Forelimb muscle (tissue), 1 donor: ENCODE data around the gene PLEKHG4. TPM values are rescaled to one million over a fixed set of nuclear protein-coding genes. Genes with fewer than 3 reads are reported as not detected.

Experiments used
- DNase-seq: peaks from one replicate; pipeline ENCODE4 v3.0.0-alpha.2; 2013; ENCODE audit warnings: low read depth
- polyA plus RNA-seq: library from polyadenylated mRNA; unstranded; fragments of 120-200 nt; gene quantifications from one replicate; pipeline ENCODE4 v1.2.1, GENCODE V29; 2013; ENCODE audit not compliant: insufficient read length

PLEKHG4 gene
- polyA plus RNA-seq, 1 donor, result 9.9 TPM

DNA sequence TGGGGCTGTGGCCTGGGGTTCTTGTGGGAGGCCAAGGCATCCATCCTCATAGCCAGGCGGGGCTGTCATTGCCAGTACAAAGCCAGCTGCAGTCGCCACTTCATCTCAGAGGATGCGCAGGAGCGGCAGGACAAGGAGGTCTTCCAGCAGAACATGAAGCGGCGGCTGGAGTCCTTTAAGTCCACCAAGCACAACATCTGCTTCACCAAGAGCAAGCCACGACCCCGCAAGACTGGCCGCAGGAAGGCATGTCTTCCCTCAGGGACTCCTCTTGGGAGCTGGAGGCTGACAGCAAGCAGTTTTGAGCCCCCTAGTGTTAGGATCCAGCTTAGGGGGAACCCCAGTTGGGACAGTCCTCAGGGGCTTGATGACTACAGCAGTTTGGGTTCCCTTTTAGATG is 15.1 kb upstream of the PLEKHG4 start:
- no peak for DNase-seq

GRCh38 chr16:67264866-67265265 is 14.5 kb upstream of the PLEKHG4 start:
- DNase-seq, result no peak

GRCh38 chr16:67265834-67266233 is 13.5 kb upstream of the PLEKHG4 start:
- DNase-seq, result no peak

DNA sequence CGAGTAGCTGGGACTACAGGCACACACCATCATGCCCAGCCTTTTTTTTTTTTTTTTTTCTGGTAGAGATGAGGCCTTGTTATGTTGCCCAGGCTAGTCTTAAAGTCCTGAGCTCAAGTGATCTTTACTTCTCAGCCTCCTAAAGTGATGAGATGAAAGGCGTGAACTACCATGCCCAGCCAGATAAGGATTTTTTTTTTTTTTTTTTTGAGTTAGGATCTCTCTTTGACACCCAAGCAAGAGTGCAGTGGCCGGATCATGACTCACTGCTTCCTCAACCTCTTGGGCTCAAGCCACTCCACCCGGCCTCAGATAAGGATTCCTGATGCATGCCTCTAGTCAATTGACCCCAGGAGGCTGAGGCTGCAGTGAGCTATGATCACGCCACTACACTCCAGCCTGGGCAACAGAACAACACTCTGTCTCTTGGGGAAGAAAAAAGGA is 11.2 kb upstream of the PLEKHG4 start:
- DNase-seq, result no peak

DNA sequence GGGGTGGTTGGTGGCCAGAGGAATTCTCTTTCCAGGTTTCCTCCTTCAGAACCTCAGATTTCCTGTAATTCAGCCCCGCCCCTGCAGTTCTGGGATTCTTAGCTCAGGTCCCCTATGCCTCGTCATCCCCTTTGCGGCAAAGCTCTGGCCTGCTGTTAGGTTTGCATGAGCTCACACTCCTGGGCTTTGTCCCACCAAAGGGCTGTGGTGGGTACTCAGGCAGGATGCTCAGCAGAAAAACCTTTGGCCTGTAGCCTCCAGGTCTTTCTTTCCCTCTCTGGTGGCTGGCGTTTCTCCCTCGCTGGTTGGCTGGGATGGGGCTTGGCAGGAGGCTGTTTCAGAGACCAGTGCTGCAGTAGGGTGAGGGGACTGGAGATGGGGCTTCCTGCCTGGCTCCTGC is 9.6 kb upstream of the PLEKHG4 start:
- no peak for DNase-seq

GRCh38 chr16:67270931-67271338 is 8.4 kb upstream of the PLEKHG4 start:
- no peak for DNase-seq

GRCh38 chr16:67271446-67271845 is 7.9 kb upstream of the PLEKHG4 start:
- DNase-seq, result no peak

DNA sequence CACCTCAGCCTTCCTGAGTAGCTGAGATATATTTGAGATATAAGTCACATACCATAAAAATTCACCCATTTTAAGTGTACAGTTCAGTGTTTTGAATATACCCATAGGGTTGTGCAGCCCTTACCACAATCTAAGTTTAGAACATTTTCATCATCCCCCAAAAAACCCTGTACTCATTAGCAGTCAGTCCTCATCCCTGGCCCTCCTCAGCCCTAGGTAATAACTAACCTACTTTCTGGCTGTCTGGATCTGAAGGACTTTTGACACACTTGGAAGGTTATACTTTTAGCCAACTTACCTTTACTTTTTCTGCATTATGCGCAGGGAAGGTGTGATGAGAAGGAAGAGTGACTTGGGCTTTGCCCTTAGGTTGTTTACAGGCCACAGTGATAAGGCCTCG is 4.0 kb upstream of the PLEKHG4 start:
- no peak for DNase-seq

- DNase-seq, result no peak
Measured at GRCh38 chr16:67277294-67277998, 1.9 kb upstream of the PLEKHG4 start.

DNA sequence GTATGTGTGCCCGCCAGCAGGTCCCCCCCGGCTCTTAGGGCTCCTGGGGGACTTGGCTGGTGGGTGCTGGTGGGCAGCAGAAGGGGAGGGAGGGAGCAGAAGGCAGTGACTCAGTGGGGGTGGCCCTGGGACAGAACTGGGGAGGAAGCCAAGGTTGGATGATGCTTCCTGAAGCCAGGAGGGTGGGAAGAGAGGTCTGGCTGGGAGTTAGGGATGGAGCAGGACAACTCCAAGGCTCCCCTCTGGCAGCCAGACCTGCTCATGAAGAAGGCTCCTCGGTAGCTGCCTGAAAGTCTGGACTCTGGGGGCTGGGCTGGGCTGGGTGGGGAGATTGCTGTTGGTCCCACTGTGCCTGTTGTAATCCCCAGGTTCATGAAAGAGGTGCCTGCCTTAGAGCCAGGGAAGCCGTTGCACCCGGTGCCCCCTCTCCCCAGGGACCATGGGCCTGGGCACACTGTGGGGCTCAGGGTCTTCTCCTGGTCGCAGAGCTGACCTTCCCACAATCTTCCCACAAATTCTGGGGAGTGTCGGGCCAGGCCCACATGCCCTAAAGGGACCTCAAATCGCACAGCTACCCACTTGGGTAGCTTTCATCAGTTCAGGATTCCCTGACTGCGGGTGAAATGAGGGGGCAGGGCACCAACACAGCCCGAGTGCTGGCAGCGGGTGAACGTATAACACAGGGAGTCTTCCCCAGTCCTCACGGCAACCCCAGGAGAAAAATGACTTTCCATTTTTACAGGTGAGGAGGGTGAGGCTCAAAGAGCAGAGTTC is 1.1 kb upstream of the PLEKHG4 start:
- no peak for DNase-seq

DNA sequence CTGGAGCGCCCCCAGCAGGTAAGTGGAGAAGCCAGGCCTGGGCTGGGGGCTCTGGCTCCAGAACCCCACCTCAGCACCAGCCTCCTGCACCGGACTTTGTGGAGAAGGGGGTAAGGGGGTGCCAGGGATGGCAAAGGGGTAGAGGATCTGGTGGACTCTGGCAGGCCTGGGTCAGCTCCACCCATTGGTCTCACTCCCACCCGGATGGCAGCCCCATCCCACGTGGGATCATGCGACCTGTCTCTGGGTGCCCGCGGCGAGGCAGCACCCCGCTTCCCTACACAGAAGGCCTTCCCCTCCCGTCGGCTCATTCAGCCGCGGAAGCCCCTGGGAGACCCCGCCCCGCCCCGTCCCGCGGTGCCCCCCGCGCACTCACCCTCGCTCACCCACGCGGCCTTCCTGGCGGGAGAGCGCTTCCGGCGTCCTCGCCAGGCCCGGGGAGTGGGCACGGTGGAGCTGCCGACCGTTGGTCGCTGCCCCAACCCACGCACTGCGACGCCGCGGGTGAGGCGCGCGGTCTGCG is 498 bp upstream of the PLEKHG4 start:
- no peak for DNase-seq

- no peak for DNase-seq
Measured at GRCh38 chr16:67280090-67281015, 1.0 kb downstream of the PLEKHG4 start.

DNA sequence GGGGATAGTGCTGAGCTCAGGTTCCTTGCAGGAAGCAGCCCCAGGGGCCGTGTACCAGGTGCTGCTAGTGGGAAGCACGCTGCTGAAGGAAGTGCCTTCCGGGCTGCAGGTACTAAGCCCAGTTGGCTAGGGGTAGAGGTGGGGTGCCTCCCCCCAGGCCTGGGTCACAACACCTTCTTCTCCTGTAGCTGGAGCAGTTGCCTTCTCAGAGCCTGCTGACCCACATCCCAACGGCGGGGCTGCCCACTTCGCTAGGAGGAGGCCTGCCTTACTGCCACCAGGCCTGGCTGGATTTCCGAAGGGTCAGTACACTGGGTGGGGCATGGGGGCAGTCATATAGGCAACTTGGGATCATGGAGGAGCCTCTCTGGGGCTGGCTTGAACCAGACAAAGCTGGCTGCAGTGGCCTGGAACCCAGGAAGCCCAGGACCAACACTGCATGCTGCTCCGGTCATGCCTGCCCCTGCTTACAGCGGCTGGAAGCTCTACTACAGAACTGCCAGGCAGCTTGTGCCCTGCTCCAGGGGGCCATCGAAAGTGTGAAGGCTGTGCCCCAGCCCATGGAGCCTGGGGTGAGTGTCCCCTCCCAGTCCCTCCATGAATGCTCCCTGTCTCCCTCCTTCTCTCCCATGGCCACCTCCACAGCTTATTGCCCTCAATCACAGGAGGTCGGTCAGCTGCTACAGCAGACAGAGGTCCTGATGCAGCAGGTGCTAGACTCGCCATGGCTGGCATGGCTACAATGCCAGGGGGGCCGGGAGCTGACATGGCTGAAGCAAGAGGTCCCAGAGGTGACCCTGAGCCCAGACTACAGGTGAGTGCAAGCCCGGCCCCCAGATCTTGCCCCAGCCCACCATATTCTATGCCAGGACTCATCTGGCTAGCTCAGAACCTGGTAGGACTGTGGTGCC is 2.5 kb downstream of the PLEKHG4 start:
- DNase-seq, result no peak

- no peak for DNase-seq
Measured at GRCh38 chr16:67282447-67282805, 3.1 kb downstream of the PLEKHG4 start.

GRCh38 chr16:67283039-67283825 is 3.9 kb downstream of the PLEKHG4 start:
- no peak for DNase-seq

DNA sequence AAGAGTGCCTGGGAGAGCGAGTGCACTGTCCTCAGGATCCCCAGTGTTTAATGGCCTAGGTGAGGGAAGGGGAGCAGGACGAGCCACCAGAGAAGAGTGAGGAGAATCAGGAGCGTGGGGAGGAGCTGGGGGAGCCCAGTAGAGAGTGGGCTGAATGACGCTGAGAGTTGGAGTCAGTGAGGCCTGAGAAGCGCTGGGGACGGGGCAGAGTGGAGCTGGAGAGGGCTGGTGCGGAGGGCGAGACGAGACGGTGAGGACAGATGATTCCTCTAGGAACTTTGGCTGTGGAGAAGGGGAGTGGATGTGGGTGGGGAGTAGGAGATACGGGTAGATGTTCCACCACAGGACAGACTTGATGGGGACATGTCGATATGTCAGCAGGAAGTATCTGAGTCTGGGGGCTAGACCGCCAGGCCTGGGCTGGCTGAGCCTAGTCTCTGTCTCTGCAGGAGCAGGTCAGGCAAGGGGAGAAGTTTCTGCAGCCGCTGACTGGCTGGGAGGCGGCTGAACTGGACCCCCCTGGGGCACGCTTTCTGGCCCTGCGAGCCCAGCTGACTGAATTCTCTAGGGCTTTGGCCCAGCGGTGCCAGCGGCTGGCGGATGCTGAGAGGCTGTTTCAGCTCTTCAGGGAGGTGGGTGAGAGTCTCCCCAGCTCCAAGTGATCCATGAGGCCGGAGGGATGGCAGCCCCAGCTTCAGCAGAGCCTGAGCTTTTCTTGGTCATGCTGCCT is 4.7 kb downstream of the PLEKHG4 start:
- DNase-seq, result no peak

DNA sequence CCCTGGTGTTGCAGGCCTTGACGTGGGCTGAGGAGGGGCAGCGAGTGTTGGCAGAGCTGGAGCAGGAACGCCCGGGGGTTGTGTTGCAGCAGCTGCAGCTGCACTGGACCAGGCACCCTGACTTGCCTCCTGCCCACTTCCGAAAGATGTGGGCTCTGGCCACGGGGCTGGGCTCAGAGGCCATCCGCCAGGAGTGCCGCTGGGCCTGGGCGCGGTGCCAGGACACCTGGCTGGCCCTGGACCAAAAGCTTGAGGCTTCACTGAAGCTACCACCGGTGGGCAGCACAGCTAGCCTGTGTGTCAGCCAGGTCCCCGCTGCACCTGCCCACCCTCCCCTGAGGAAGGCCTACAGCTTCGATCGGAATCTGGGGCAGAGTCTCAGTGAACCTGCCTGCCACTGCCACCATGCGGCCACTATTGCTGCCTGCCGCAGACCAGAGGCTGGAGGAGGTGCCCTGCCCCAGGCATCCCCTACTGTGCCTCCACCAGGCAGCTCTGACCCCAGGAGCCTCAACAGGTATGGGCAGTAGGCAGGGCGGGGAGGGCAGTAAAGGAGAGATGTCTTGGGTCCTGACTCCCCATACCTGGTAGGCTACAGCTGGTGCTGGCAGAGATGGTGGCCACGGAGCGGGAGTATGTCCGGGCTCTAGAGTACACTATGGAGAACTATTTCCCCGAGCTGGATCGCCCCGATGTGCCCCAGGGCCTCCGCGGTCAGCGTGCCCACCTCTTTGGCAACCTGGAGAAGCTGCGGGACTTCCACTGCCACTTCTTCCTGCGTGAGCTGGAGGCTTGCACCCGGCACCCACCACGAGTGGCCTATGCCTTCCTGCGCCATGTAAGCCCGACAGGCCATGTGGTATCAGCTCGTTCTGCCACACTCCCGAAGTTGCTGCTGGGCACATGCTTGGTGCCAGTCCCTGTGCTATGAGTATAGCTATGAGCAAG is 5.6 kb downstream of the PLEKHG4 start:
- no peak for DNase-seq
